Ureter (tissue), 1 donor: Measurements from ENCODE around the gene PROSER1. TPM values are rescaled to one million over a fixed set of nuclear protein-coding genes. Genes with fewer than 3 reads are reported as not detected.

Source experiments
- total RNA-seq: library from RNA; stranded (reverse); gene quantifications from one replicate; pipeline ENCODE4 v1.2.4, GENCODE V29; 2023
- donor health status: DM: yes; HTN: yes; CAD: no.

Gene PROSER1
- total RNA-seq, 1 donor from 2014 or later, result 39.6 TPM

Other genes starting within 250 kb of the PROSER1 start
- not detected for gene STOML3, start 47.3 kb downstream of the PROSER1 start, total RNA-seq
- gene NHLRC3, start 367 bp upstream of the PROSER1 start, total RNA-seq, result 36.7 TPM